Central memory CD4-positive, alpha-beta T cell (primary cell): Measurements from ENCODE around the gene B3GNT3.
"Not testable (repeated sequence)": the region's sequence is repeated elsewhere in the genome, so short reads cannot be mapped to it uniquely, and the experiment has no call there.

Source experiments
- DNase-seq: peaks from one replicate; pipeline ENCODE4 v3.0.0; 2022

The B3GNT3 gene

GRCh38 chr19:17767559-17767958 lies 27.4 kb upstream of the B3GNT3 start:
- no peak for DNase-seq

- no peak for DNase-seq
Measured at GRCh38 chr19:17770613-17771012, 24.3 kb upstream of the B3GNT3 start.

- no peak for DNase-seq
Measured at GRCh38 chr19:17772172-17772571, 22.8 kb upstream of the B3GNT3 start.

DNA sequence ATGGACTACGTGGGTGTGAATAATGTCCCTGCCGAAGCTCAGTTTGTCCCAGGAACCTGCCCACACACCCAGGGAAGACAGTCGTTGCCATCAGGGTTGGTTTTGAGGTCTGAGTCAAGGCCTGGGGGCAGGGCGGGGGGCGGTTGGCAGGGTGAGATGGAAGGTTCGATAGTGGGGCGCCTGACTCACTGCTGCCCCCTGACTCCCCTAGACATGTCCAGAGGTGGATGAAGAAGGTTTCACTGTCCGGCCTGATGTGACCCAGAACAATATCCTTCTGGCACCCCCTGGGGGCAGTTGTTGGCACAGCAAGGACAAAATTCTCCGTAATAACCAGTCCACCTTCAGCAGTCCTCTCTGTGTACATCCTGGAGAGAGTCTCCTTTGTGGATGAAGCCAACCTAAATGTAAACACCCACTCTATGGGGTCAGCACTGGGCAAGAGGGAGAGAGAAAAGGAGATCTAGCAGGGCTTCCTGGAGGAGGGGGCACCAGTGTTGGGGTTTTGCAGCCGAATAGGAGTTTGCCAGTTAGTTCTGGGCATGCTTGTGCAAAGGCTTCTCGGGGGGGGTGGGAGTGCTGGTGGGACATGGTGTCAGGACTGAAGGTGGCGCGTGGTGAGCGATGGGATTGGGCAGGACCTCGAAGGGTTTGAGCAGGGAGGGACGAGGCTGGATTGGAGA lies 19.6 kb upstream of the B3GNT3 start:
- no peak for DNase-seq

DNA sequence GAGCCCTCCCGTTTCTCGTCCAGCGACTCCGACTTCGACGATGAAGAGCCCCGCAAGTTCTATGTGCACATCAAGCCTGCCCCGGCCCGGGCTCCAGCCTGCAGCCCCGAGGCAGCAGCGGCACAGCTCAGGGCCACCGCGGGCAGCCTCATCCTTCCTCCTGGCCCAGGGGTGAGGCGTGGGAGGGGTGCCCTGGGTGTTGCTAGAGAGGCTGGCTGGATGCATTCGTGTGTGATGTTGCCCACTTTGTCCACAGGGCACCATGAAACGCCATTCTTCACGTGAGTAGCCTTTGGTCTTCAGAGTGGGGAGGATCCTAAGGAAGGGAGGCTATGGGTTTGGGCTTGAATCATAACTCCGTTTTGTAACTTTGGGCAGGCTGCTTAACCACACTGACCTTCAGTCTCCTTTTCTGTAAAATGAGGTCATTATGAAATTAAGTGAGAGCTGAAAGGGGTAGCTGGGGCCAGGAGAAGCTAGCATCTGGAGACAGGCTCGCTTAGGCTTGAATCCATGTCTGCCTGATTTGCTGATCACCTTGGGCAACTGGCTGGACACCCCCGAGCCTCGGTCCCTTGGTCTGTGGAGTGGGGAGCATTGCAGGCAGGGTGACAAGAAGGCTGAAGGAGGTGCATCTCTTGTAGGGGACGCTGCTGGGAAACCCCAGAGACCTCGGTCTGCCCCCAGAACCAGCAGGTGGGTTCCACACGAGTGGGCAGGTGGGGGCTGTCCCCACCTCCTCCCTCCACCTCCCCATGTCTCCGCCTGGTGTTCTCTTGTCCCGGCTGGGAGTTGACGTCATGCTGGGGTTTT lies 18.7 kb upstream of the B3GNT3 start:
- no peak for DNase-seq

GRCh38 chr19:17777840-17778239 lies 17.1 kb upstream of the B3GNT3 start:
- not testable (repeated sequence) for DNase-seq

GRCh38 chr19:17778251-17778967 lies 16.5 kb upstream of the B3GNT3 start:
- DNase-seq: no peak

GRCh38 chr19:17778968-17779929 lies 15.7 kb upstream of the B3GNT3 start:
- DNase-seq: no peak

DNA sequence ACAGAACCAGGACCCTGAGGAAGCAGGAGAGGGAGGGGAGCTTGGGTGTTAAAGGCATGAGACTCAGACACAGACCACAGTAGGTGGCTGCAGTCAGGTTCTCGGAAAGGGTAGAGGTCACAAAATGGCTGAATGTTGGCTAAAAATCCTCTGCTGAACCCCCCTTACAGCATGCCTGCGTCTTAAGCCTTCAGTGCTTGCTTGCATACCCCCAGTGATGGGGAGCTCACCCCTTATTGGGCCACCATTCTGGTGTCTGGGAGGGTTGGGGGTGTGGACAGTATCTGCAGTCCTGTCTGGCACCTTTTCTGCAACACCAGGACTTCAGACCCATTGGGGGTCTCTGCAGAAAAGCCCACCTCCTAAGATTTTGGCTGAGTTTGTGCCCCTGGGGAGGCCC lies 14.2 kb upstream of the B3GNT3 start:
- no peak for DNase-seq

DNA sequence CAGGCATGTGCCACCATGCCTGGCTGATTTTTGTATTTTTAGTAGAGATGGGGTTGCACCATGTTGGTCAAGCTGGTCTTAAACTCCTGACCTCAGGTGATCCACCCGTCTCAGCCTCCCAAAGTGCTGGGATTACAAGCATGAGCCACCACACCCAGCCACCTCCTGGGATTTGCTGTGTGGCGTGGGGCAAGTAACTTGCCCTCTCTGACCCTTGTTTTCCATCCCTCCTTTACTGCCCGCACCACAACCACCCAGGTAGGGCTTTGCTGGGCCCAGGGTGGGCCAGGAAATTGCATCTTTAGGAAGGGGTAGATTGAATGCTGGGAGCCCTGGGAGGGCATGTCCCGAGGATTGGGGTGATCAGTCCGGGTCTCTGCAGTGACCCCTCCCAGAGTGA lies 11.2 kb upstream of the B3GNT3 start:
- DNase-seq: not testable (repeated sequence)

DNA sequence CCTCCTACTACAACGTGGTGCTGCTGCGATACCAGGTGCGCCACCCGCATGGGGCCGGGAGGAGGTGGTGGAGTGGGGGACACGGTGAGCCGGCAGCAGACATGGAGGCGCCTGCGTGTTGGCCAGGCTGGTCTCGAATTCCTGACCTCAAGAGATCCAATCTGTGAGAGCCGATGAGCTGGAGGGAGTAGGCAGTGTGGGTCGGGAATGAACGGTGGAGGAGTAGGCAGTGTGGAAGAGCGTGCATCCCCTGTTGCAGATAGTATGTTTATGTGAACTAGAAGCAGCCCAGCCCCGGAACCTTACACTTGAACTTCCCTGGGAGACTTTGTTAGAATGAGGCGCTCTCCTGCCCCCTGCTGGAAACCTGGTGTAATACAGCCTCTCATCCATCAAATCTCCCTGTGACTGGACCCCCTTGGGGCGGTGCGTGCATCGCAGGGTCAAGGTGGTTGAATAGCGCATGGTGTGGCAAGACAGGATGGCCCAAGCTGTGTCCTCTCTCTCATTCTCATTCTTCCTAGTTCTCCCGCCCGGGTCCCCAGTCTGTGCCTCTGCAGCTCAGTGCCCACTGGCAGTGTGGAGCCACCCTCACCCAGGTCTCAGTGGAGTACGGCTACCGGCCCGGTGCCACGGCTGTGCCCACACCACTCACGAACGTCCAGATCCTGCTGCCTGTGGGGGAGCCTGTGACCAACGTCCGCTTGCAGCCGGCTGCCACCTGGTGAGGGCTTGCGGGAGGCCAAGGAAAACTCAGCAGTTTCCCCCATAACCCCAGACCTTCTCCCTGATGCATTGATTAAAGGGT lies 10.5 kb upstream of the B3GNT3 start:
- DNase-seq: peak; percentile 60

DNA sequence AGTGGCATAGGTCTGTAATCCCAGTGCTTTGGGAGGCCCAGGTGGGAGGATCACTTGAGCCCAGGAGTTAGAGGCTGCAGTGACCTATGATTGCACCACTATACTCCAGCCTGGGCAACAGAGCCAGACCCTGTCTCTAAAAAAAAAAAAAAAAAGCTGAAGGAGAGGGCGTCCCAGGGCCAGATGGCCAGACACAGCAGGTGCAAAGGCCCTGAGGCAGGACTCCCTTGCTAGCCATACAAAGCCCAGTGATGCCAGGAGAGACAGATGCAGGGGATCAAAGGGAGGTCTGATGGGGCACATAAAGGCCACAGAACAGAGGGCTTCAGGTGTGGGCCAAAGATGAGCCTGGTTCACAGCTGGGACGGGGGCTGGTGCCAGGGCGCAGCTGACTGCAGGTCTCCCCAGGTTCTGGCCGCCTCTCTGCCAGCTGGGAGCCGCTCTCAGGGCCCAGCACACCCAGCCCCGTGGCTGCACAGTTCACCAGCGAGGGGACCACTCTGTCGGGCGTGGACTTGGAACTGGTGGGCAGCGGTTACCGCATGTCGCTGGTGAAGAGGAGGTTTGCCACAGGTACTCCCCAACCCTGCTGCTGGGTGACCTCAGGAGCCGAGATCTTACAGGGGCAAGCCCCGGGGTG lies 7.5 kb upstream of the B3GNT3 start:
- DNase-seq: no peak

DNA sequence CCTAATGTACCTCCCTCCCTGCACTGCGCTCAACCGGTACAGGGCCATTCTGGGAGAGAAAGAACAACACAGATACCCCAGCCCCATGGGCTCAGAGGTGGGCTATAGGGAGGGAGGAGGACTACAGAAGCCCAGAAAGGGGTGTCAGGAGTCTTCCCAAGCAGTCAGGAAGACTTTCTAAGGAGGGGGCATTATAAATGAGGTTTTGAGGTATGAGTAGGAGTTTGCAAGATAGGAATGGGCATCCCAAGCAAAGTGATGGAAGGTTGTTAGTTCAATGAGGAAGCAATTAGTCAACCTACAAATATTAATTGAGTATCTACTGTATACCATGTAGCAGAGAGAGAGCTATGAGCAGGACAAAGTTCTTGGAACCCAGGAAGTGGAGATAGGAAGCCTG lies 6.3 kb upstream of the B3GNT3 start:
- no peak for DNase-seq

DNA sequence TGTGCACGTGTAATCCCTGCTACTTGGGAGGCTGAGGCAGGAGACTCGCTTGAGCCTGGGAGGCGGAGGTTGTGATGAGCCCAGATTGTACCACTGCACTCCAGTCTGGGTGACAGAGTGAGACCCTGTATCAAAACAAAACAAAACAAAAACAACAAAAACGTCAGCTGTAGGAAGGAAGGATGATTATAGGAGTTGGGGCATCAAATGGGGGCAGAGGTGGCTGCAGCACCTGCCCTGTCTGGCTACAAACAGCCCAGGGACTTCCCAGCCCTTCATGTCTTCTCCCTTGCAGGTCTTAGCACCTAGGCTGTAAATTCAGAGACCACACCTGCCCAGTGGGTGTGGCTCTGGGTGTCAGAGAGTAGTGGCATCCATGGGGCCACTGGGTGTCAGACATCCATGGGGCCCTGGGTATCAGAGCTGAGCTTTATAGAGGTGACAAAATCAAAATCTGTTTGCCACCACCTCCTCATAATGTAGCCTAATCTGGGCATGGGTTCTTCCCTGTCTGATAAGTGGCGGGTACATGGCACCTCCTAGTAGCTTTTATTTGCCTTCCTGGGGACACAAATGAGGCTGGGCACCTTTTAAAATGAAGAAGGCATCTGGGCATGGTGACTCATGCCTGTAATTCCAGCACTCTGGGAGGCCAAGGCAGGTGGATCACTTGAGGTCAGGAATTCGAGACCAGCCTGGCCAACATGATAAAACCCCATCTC lies 4.7 kb upstream of the B3GNT3 start:
- no peak for DNase-seq

DNA sequence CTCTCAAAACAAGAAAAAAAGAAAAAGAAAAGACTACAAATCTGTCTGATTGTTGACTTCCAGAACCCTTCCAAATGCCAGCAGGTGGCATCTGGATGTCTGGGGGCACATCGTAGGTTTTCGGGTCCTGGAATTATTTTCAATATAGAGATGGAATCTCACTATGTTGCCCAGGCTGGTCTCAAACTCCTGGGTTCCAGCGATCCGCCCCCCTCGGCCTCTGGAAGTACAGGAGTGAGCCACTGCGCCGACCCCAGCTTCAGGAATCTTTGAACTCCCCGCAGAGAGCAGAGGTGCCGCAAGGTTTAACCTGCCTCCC lies 567 bp upstream of the B3GNT3 start:
- no peak for DNase-seq

DNA sequence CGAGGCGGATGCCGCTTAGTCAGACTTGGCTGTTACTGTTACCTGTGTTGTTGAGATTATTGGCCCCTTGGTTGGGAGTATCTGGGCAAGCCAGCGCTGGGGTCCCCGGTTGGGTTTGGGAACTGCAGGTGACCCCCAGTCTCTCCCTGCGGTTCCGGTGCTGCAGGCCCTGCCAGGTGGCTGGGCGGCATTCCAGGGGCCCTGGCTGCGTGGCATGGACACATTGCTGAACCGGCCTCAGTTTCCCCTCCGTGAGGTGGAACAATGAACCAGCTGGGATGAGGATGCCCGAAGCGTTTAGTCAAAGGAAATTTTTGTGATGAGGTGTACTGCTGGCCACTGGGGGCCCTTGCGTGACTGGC lies 538 bp downstream of the B3GNT3 start:
- no peak for DNase-seq

DNA sequence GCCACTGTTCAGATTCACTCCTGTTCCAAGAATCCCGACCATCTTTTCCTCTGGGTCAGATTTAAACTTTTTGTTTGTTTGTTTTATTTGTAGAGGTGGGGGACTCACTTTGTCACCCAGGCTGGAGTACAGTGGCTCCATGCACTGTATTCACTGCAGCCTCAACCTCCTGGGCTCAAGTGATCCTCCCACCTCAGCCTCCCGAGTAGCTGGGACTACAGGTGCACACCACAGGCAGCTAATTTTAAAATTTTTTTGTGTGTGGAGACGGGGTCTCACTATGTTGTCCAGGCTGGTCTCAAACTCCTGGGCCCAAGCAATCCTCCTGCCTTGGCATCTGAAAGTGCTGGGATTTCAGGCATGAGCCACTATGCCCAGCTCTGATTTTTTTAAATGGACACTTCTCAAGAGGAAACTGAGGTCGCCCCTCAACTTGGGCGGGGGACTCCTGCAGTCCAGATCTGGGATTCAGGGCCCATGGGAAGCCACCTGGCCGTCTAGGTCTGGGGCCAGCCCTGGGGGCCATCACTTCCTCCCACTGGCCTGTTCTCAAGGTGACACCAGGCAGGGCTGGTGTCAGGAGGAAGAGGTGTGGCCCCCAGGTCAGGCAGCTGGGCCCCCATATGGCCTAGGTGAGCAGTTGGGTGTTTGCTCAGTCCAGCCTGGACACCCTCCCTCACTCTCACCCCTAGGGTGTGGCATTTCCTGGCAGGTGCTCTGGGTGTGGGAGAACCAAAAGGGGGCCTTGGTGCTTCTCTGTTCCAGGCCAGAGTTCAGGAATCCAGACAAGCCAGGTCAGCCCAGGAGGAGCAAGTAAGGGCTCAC lies 1.3 kb downstream of the B3GNT3 start:
- DNase-seq: no peak

GRCh38 chr19:17796838-17797423 lies 2.0 kb downstream of the B3GNT3 start:
- no peak for DNase-seq

GRCh38 chr19:17797424-17798201 lies 2.7 kb downstream of the B3GNT3 start:
- DNase-seq: no peak
